ENCODE measurements around the gene FBXO42. TPM values are rescaled to one million over a fixed set of nuclear protein-coding genes. Genes with fewer than 3 reads are reported as not detected.

Gene FBXO42
- total and polyA plus RNA-seq, 9 of the 15 experiments (the other 6 are each of a cell fraction or from before 2014, with no cell fraction given), result 7.2 to 24.8 (median 17.4) TPM

- TF ChIP-seq FOXA3 (CRISPR knock-in tag; conservative IDR thresholded peaks at IDR 0.05 in 1 of 2, IDR thresholded peaks at IDR 0.05 in 1 of 2), result 0 out of 4 replicates have a peak, but pooled peaks of 1 of the 2 experiments have one; percentile 11
- TF ChIP-seq HDAC8 (tag; IDR thresholded peaks at IDR 0.05), result peak; percentile 93
- no peak for TF ChIP-seq ZZZ3 (IDR thresholded peaks at IDR 0.05)
- TF ChIP-seq EP400 (IDR thresholded peaks at IDR 0.05), result peak; percentile 85
- TF ChIP-seq CREB3 (tag; conservative IDR thresholded peaks at IDR 0.05; ENCODE audit: low read depth), result peak; percentile 88
- TF ChIP-seq ZNF830 (CRISPR knock-in tag; IDR thresholded peaks at IDR 0.05), result no peak
- TF ChIP-seq NEUROD1 (IDR thresholded peaks at IDR 0.05; ENCODE audit: borderline replicate concordance, low read depth, low read length, partially characterized antibody), result peak; percentile 69
- no peak for TF ChIP-seq HEY1 (CRISPR knock-in tag; IDR thresholded peaks at IDR 0.05; ENCODE audit: borderline replicate concordance)
- no peak for TF ChIP-seq USF1 (CRISPR knock-in tag; IDR thresholded peaks at IDR 0.05)
- TF ChIP-seq ZNF431 (CRISPR knock-in tag; IDR thresholded peaks at IDR 0.05), result no peak
- peak; percentile 48; the same call in 1 of the 2 replicates for TF ChIP-seq TRIM28 (IDR thresholded peaks at IDR 0.05)
- TF ChIP-seq PRDM10 (IDR thresholded peaks at IDR 0.05; ENCODE audit: partially characterized antibody), result no peak
- no peak for TF ChIP-seq ZNF384 (IDR thresholded peaks at IDR 0.05; ENCODE audit: low read depth, low read length)
- TF ChIP-seq SRSF1 (IDR thresholded peaks at IDR 0.05; ENCODE audit: low read depth, low read length), result no peak
- TF ChIP-seq AFF4 (CRISPR knock-in tag; IDR thresholded peaks at IDR 0.05), result no peak
- no peak for TF ChIP-seq C11orf30 (IDR thresholded peaks at IDR 0.05; ENCODE audit: low read depth)
- no peak for TF ChIP-seq RBM17 (IDR thresholded peaks at IDR 0.05; ENCODE audit: borderline replicate concordance, low read depth, low read length)
- TF ChIP-seq TAL1 (IDR thresholded peaks at IDR 0.05), result peak; percentile 89
Observed at GRCh38 chr1:16248603-16249516, 103.4 kb downstream of the FBXO42 start (continued).

All from K562 (cell line).